ENCODE results near the gene NAP1L4.

The NAP1L4 gene

GRCh38 chr11:2995031-2995561, 3.0 kb upstream of the NAP1L4 start:
- H3K4me3 ChIP-seq (ENCODE audit: low read depth, low read length) = no peak overlapping the region
- TF ChIP-seq, protein P1, sequence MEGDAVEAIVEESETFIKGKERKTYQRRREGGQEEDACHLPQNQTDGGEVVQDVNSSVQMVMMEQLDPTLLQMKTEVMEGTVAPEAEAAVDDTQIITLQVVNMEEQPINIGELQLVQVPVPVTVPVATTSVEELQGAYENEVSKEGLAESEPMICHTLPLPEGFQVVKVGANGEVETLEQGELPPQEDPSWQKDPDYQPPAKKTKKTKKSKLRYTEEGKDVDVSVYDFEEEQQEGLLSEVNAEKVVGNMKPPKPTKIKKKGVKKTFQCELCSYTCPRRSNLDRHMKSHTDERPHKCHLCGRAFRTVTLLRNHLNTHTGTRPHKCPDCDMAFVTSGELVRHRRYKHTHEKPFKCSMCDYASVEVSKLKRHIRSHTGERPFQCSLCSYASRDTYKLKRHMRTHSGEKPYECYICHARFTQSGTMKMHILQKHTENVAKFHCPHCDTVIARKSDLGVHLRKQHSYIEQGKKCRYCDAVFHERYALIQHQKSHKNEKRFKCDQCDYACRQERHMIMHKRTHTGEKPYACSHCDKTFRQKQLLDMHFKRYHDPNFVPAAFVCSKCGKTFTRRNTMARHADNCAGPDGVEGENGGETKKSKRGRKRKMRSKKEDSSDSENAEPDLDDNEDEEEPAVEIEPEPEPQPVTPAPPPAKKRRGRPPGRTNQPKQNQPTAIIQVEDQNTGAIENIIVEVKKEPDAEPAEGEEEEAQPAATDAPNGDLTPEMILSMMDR (conservative IDR thresholded peaks at IDR 0.05; ENCODE audit: low read depth, low read length) = no peak
- DNase-seq (ENCODE audit: low read depth) = no peak

DNA sequence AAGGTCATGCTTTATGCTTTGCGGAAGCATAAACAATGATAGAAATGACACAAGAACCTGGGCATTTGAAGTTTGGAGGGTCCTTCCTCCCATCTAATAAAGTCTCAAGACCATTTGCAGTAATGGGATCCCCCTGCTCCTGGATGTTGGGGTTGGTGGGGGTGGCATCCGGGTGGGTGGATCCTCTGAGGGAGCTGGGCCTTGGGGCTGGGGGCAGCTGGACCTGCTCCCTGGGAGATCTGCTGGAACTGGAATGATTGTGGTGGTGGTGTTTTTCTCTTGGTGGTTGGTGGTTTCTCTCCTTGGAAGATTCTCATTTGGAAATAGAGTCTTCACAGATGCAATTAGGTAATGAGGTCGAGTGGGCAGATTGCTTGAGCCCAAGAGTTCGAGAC, 2.2 kb upstream of the NAP1L4 start:
- TF ChIP-seq, protein P1 (conservative IDR thresholded peaks at IDR 0.05; ENCODE audit: low read depth, low read length) = no peak
- DNase-seq (ENCODE audit: low read depth) = no peak
- no peak overlapping the region for H3K4me3 ChIP-seq (ENCODE audit: low read depth, low read length)

GRCh38 chr11:2992997-2993325, 832 bp upstream of the NAP1L4 start:
- peak overlapping the region; percentile 71 for H3K4me3 ChIP-seq (ENCODE audit: low read depth, low read length)

GRCh38 chr11:2991452-2992233, 486 bp downstream of the NAP1L4 start:
- H3K4me3 ChIP-seq (ENCODE audit: low read depth, low read length) = peak overlapping the region; percentile 71
- peak; percentile 43 for DNase-seq (ENCODE audit: low read depth)
- TF ChIP-seq, protein P1 (conservative IDR thresholded peaks at IDR 0.05; ENCODE audit: low read depth, low read length) = no peak

More at GRCh38 chr11:2992997-2993325, 832 bp upstream of the NAP1L4 start:
- TF ChIP-seq, protein P1 (conservative IDR thresholded peaks at IDR 0.05; ENCODE audit: low read depth, low read length) = no peak
- no peak for DNase-seq (ENCODE audit: low read depth)

GRCh38 chr11:2990617-2991451, 1.3 kb downstream of the NAP1L4 start:
- DNase-seq (ENCODE audit: low read depth) = no peak
- H3K4me3 ChIP-seq (ENCODE audit: low read depth, low read length) = peak overlapping the region; percentile 71
- TF ChIP-seq, protein P1 (conservative IDR thresholded peaks at IDR 0.05; ENCODE audit: low read depth, low read length) = no peak

DNA sequence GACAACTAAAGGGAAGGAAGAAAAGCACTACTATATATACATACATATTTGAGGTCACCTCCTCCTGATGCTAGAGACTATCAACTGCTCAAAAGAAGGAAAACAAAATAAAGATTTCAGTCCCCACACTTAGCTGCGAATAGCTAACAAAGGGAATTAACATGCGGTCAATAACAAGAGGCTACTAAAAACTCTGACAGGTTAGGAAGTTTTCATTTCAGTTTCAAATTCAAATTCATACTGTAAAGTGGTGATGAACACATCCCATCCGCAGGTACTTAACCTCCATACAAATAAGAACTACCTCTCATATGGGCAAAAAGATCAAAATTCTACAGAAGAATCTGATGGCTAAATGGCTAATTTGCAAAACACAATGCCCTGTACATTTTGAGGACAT, 2.6 kb downstream of the NAP1L4 start:
- TF ChIP-seq, protein P1 (conservative IDR thresholded peaks at IDR 0.05; ENCODE audit: low read depth, low read length) = no peak
- H3K4me3 ChIP-seq (ENCODE audit: low read depth, low read length) = peak overlapping the region; percentile 71
- no peak for DNase-seq (ENCODE audit: low read depth)
